ENCODE measurements around the gene PCNT. TPM values are rescaled to one million over a fixed set of nuclear protein-coding genes. Genes with fewer than 3 reads are reported as not detected.

PCNT gene
- total and polyA plus RNA-seq, 2 of the 8 experiments (the other 6 are each of a cell fraction or from before 2014, with no cell fraction given) = 9.9 to 45.1 TPM

GRCh38 chr21:46366561-46366960, 42.6 kb downstream of the PCNT start:
- Histone ChIP-seq H3K4me1 (replicated peaks in 1 of 4; ENCODE audit: control insufficient read depth in 3 of 4, insufficient read depth in 4 of 4, low read length in 3 of 4) (no peaks in the 10 kb centered on the region), H3K9ac (replicated peaks in 1 of 4; ENCODE audit: extremely low read depth in 1 of 4, low read depth in 3 of 4, low read length in 3 of 4) (no peak overlapping the region), H2BK20ac (ENCODE audit: low read length) (no peak overlapping the region), H4K20me1 (replicated peaks in 1 of 2; ENCODE audit: control insufficient read depth in 1 of 2, insufficient read depth in 2 of 2, low read length in 2 of 2) (peaks cover 0 to 6% of the 10 kb centered on the region in 2 experiments), H4K5ac (ENCODE audit: insufficient read length, low read depth, low read length) (no peak overlapping the region), H3K4me3 (ENCODE audit: extremely low read depth in 1 of 4, insufficient read depth in 2 of 4, low read depth in 3 of 4, low read length in 4 of 4) (no peak overlapping the region), H3K79me1 (ENCODE audit: low read depth, low read length) (peaks cover 3% of the 10 kb centered on the region; the same call in 1 of the 2 replicates), H2BK120ac (replicated peaks; ENCODE audit: low read depth, low read length) (no peak overlapping the region), H3K79me2 (ENCODE audit: control insufficient read depth in 1 of 2, insufficient read depth in 2 of 2, low read length in 2 of 2) (peaks cover 0 to 18% of the 10 kb centered on the region in 2 experiments; a peak in 2 of 4 replicates), H3K36me3 (ENCODE audit: control insufficient read depth in 2 of 4, insufficient read depth in 4 of 4, low read length in 3 of 4) (peaks cover 14 to 45% (median 33%) of the 10 kb centered on the region in 4 experiments; a peak in 6 of 8 replicates), H4K91ac (replicated peaks; ENCODE audit: insufficient read length, low read length) (no peak overlapping the region), H3K23ac (ENCODE audit: insufficient read length) (no peak overlapping the region), H4K8ac (ENCODE audit: extremely low read depth, insufficient read depth, low read length) (no peak overlapping the region), H2AFZ (ENCODE audit: low read length) (no peak overlapping the region), H3K56ac (replicated peaks; ENCODE audit: insufficient read length, low read depth, low read length) (no peak overlapping the region), H2AK5ac (ENCODE audit: low read depth, low read length) (no peak overlapping the region), H3K9me3 (ENCODE audit: insufficient read depth in 2 of 2, low read depth in 1 of 2, low read length in 1 of 2) (peaks cover 0 to 7% of the 10 kb centered on the region in 2 experiments; a peak in 1 of 4 replicates), H3K4ac (replicated peaks; ENCODE audit: insufficient read length, low read depth, low read length) (no peak overlapping the region), H3K23me2 (ENCODE audit: low read depth, low read length) (0 out of 2 replicates have a peak, but pooled peaks cover 2% of the 10 kb centered on the region), H2BK12ac (ENCODE audit: low read depth, low read length) (no peak overlapping the region), H3K14ac (ENCODE audit: insufficient read length) (no peak overlapping the region), H3K4me2 (ENCODE audit: insufficient read depth in 1 of 2, low read depth in 2 of 2, low read length in 2 of 2) (no peak overlapping the region), H2BK5ac (ENCODE audit: low read depth, low read length) (no peak overlapping the region), H3K27me3 (replicated peaks in 1 of 4; ENCODE audit: control insufficient read depth in 3 of 4, extremely low read depth in 1 of 4, insufficient read depth in 3 of 4, low read length in 3 of 4) (no peaks in the 10 kb centered on the region), H3K18ac (ENCODE audit: extremely low read depth, low read length) (no peak overlapping the region), H3K27ac (ENCODE audit: low read depth, low read length) (no peak overlapping the region), H2BK15ac (ENCODE audit: low read length) (no peak overlapping the region)
- ChIA-PET POLR2A (ENCODE audit: partially characterized antibody) (no interaction called here), CTCF (ENCODE audit: partially characterized antibody) (interaction anchor here (0.9 kb wide), 1 partner anchor 14 kb away, joined by 3 read pairs; no protein-coding TSS in a partner anchor)
- WGBS, 2 experiments (ENCODE audit: extremely low coverage in 1 of 2, insufficient coverage in 1 of 2, insufficient read length in 1 of 2, insufficient replicate concordance in 2 of 2, low coverage in 1 of 2, low lambda C conversion rate in 2 of 2, missing lambda C conversion rate in 1 of 2) = 90% methylated on average over 19 of the region's 19 CpGs; no CpG with 5 or more reads in 1 of the 2 experiments
- DNase-seq (ENCODE audit: low read depth in 1 of 2, low spot score in 2 of 2) = no peak
- no peak for TF ChIP-seq RBBP5 (IDR thresholded peaks at IDR 0.05; ENCODE audit: borderline replicate concordance, low read depth, low read length)
- TF ChIP-seq CHD2 (IDR thresholded peaks at IDR 0.05; ENCODE audit: low read length) = no peak
- TF ChIP-seq KDM1A (IDR thresholded peaks at IDR 0.05; ENCODE audit: borderline replicate concordance, low read length) = no peak
- TF ChIP-seq, protein P1, sequence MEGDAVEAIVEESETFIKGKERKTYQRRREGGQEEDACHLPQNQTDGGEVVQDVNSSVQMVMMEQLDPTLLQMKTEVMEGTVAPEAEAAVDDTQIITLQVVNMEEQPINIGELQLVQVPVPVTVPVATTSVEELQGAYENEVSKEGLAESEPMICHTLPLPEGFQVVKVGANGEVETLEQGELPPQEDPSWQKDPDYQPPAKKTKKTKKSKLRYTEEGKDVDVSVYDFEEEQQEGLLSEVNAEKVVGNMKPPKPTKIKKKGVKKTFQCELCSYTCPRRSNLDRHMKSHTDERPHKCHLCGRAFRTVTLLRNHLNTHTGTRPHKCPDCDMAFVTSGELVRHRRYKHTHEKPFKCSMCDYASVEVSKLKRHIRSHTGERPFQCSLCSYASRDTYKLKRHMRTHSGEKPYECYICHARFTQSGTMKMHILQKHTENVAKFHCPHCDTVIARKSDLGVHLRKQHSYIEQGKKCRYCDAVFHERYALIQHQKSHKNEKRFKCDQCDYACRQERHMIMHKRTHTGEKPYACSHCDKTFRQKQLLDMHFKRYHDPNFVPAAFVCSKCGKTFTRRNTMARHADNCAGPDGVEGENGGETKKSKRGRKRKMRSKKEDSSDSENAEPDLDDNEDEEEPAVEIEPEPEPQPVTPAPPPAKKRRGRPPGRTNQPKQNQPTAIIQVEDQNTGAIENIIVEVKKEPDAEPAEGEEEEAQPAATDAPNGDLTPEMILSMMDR (IDR thresholded peaks at IDR 0.05; ENCODE audit: control extremely low read depth in 1 of 3, insufficient read depth in 1 of 3, low read depth in 1 of 3, low read length in 3 of 3) = no peak
- no peak for TF ChIP-seq RFX5 (IDR thresholded peaks at IDR 0.05; ENCODE audit: borderline replicate concordance, low read depth, low read length)
- no peak for TF ChIP-seq NANOG (IDR thresholded peaks at IDR 0.05; ENCODE audit: insufficient read depth, low read depth, low read length, poor library complexity, severe bottlenecking)
- TF ChIP-seq MAFK (IDR thresholded peaks at IDR 0.05; ENCODE audit: low read depth, low read length) = no peak
- no peak for TF ChIP-seq POU5F1 (IDR thresholded peaks at IDR 0.05; ENCODE audit: low read depth, low read length)
- no peak for FAIRE-seq
